Adrenal gland (tissue), 12 donors: ENCODE data around the gene CYTH3. TPM values are rescaled to one million over a fixed set of nuclear protein-coding genes. Genes with fewer than 3 reads are reported as not detected.
"Not testable (repeated sequence)": the region's sequence is repeated elsewhere in the genome, so short reads cannot be mapped to it uniquely, and the experiment has no call there.

Source experiments
- DNase-seq, 7 donors: peaks; one replicate each; pipeline ENCODE4 v3.0.0-alpha.2; 2019 to 2020
- H3K27ac ChIP-seq, 5 donors: fragments of 200-600 bp; sonication (generic) in 4 of 5; 1 replicate in 3 of 5; 2 replicates in 2 of 5; pipeline versions ENCODE4 v1.5.1 to v1.8.0; 2016 to 2020; ENCODE audit warnings: mild to moderate bottlenecking in 1 of 5
- H3K27me3 ChIP-seq: fragments of 200-600 bp; 2 replicates; pipeline ENCODE4 v1.8.0; 2021
- H3K36me3 ChIP-seq, 2 donors: fragments of 200-600 bp; replicated peaks in 1 of 2; 1 replicate in 1 of 2; 2 replicates in 1 of 2; pipeline versions ENCODE4 v1.5.1 to v1.8.0; 2018 to 2022
- H3K4me1 ChIP-seq, 2 donors: fragments of 200-600 bp; replicated peaks in 1 of 2; 1 replicate in 1 of 2; 2 replicates in 1 of 2; pipeline versions ENCODE4 v1.5.1 to v1.8.0; 2018 to 2021
- H3K4me3 ChIP-seq, 4 donors: fragments of 200-600 bp; sonication (generic) in 3 of 4; one replicate each; pipeline ENCODE4 v1.5.1; 2016 to 2018
- H3K9me3 ChIP-seq, 3 donors: fragments of 200-600 bp; sonication (generic) in 1 of 3; replicated peaks in 1 of 3; 1 replicate in 2 of 3; 2 replicates in 1 of 3; pipeline versions ENCODE4 v1.5.1 to v1.8.0; 2016 to 2021
- CTCF ChIP-seq, 6 experiments: fragments of 450-650 bp in 4 of 6; fragments of 200-600 bp in 2 of 6; sonication (generic) in 1 of 6; IDR thresholded peaks; 1 replicate in 5 of 6; 2 replicates in 1 of 6; pipeline versions ENCODE4 v1.5.1 to v1.8.0; 2016 to 2021; ENCODE audit warnings: antibody characterized with exemption in 6 of 6, mild to moderate bottlenecking in 2 of 6, moderate library complexity in 1 of 6
- POLR2A ChIP-seq, 2 donors: fragments of 450-650 bp; IDR thresholded peaks; one replicate each; pipeline ENCODE4 v1.6.1; 2017; ENCODE audit warnings: antibody characterized with exemption in 2 of 2, mild to moderate bottlenecking in 2 of 2, moderate library complexity in 1 of 2
- WGBS, 4 donors: extraction: QIAGEN DNeasy Blood & Tissue Kit in 2 of 4; methylation state at CpG; one replicate each; pipeline versions ENCODE4 v1.1.5 to v1.1.7; 2013 to 2017; 5-methylcytosine and 5-hydroxymethylcytosine counted together
- intact Hi-C, 2 donors: fragments of 100-400 bp; cut with DNase I; formaldehyde crosslinking; loops; one replicate each; pipeline versions ENCODE4 v1.14.1 to v1.15.0; 2022 to 2023
- polyA plus RNA-seq, 3 donors: library from polyadenylated mRNA; stranded (reverse); fragments of 200-250 nt in 2 of 3; fragments of 350-450 nt in 1 of 3; fragmentation: Illumina TruSeq in 1 of 3; extraction: RNeasy Lipid Tissue Mini Kit (QIAGEN cat#74804) in 1 of 3; gene quantifications; one replicate each; pipeline ENCODE4 v1.2.3, GENCODE V29; 2013 to 2014
- total RNA-seq, 9 donors: library from RNA; depleted of rRNA in 4 of 9; stranded (reverse); fragments of >200 nt in 4 of 9; fragments of 120-200 nt in 1 of 9; fragmentation: NEBNext Ultra II Directional in 1 of 9; extraction: Animal tissue kit (Norgen Biotek cat#: 25700) in 1 of 9; gene quantifications; one replicate each; pipeline versions ENCODE4 v1.1.0 to v1.2.4, GENCODE V29; 2013 to 2023
- donor health status: healthy with polysubstance abuse.
- donor health status: Bipolar disorder and iron deficiency.
- donor health status: DM: yes; HTN: yes; CAD: no.
- donor health status: DM: no; HTN: no; CAD: no.
- donor health status: DM: no; HTN: no; CAD: no.
- donor health status: DM: yes; HTN: yes; CAD: no.

The CYTH3 gene
- total and polyA plus RNA-seq, 12 donors = 7.9 to 34.3 (median 17.0) TPM

- H3K9me3 ChIP-seq = no peaks in the 10 kb centered on the region
These were observed 20.8 kb upstream of the CYTH3 start for GRCh38 chr7:6293202-6293601.

GRCh38 chr7:6291941-6292340, 19.5 kb upstream of the CYTH3 start:
- H3K27me3 ChIP-seq, intact Hi-C loops, H3K36me3 ChIP-seq, H3K27ac ChIP-seq, H3K4me3 ChIP-seq, H3K4me1 ChIP-seq, DNase-seq, H3K9me3 ChIP-seq: not testable (repeated sequence)
- WGBS, 4 donors = 91 to 96% (median 94%) methylated on average over 11 to 12 of the region's 12 CpGs

More at GRCh38 chr7:6293202-6293601, 20.8 kb upstream of the CYTH3 start:
- H3K4me3 ChIP-seq = no peak overlapping the region
- intact Hi-C loops = no loop called here
- no peaks in the 10 kb centered on the region for H3K36me3 ChIP-seq
- DNase-seq = no peak
- no peaks in the 10 kb centered on the region for H3K4me1 ChIP-seq
- 63 to 73% (median 70%) methylated on average over 3 of the region's 3 CpGs for WGBS, 4 donors
- TF ChIP-seq POLR2A (IDR thresholded peaks at IDR 0.05) (no peak), CTCF (IDR thresholded peaks at IDR 0.05) (no peak)
- H3K27ac ChIP-seq = no peak overlapping the region
- H3K27me3 ChIP-seq = no peaks in the 10 kb centered on the region

GRCh38 chr7:6291531-6291930, 19.1 kb upstream of the CYTH3 start:
- Histone ChIP-seq H3K27me3 (no peaks in the 10 kb centered on the region), H3K4me1 (no peaks in the 10 kb centered on the region), H3K27ac (no peak overlapping the region), H3K9me3 (no peaks in the 10 kb centered on the region), H3K4me3 (no peak overlapping the region), H3K36me3 (no peaks in the 10 kb centered on the region)
- no peak for DNase-seq
- WGBS, 4 donors = 86 to 98% (median 90%) methylated on average over 5 of the region's 5 CpGs
- intact Hi-C loops = no loop called here
- TF ChIP-seq CTCF (IDR thresholded peaks at IDR 0.05) = no peak
- TF ChIP-seq POLR2A (IDR thresholded peaks at IDR 0.05) = no peak

- Histone ChIP-seq H3K4me1 (no peaks in the 10 kb centered on the region), H3K27me3 (no peaks in the 10 kb centered on the region), H3K9me3 (no peaks in the 10 kb centered on the region), H3K36me3 (no peaks in the 10 kb centered on the region), H3K27ac (no peak overlapping the region), H3K4me3 (no peak overlapping the region)
- intact Hi-C loops = no loop called here
- 76 to 90% (median 81%) methylated on average over 2 to 9 of the region's 9 CpGs for WGBS, 4 donors
- TF ChIP-seq CTCF (IDR thresholded peaks at IDR 0.05) = no peak
- TF ChIP-seq POLR2A (IDR thresholded peaks at IDR 0.05) = no peak
- peak in 1 of 7 donors; percentile 10 for DNase-seq
These were observed 17.9 kb upstream of the CYTH3 start for GRCh38 chr7:6290319-6290741.

- intact Hi-C loops = no loop called here
- H3K36me3 ChIP-seq = no peaks in the 10 kb centered on the region
- DNase-seq = no peak
- TF ChIP-seq CTCF (IDR thresholded peaks at IDR 0.05) (no peak), POLR2A (IDR thresholded peaks at IDR 0.05) (no peak)
- 95 to 98% (median 97%) methylated on average over 2 of the region's 2 CpGs for WGBS, 4 donors
- H3K9me3 ChIP-seq = no peaks in the 10 kb centered on the region
- no peaks in the 10 kb centered on the region for H3K4me1 ChIP-seq
- H3K27me3 ChIP-seq = no peaks in the 10 kb centered on the region
- no peak overlapping the region for H3K27ac ChIP-seq
- H3K4me3 ChIP-seq = no peak overlapping the region
These were observed 15.9 kb upstream of the CYTH3 start for GRCh38 chr7:6288270-6288860.
